ENCODE data around the gene CDCP1.
"Not testable (repeated sequence)": the region's sequence is repeated elsewhere in the genome, so short reads cannot be mapped to it uniquely, and the experiment has no call there.

CDCP1 gene

DNA sequence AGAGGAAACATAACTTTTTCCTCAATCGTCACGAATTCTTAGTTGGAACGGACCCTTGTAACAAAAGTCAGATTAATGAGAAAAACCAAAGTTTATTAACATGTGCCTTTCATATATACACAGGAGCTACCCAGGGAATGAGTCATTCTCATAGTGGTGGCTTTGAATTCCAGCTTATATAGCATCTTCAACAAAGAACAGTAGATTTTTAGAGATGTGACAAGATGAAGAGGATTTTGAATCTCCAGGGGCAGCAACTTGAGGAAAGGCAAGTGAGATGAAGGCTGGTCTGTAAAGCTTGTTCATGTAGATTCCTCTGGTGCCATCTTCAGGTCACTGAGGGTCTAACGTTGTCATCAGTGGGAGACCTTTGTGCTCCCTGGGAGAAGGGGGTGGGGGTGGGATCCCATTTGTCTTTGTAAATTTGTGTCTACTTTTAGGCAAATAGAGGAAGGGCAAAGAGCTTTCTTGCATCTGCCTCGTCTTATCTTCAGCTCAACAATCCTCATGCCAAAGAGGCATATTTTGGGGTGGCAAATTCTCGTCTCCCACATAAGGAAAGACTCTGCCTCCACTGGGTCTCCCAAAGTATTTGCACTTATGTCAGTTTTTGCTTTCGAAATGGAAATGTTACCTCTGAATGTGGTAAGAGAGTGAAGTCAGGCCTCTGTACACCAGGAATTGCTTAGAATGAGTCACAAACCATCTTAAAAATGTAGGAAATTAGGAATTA is 90.6 kb downstream of the CDCP1 start:
- DNase-seq (ENCODE audit: low read depth in 2 of 2) = no peak

DNA sequence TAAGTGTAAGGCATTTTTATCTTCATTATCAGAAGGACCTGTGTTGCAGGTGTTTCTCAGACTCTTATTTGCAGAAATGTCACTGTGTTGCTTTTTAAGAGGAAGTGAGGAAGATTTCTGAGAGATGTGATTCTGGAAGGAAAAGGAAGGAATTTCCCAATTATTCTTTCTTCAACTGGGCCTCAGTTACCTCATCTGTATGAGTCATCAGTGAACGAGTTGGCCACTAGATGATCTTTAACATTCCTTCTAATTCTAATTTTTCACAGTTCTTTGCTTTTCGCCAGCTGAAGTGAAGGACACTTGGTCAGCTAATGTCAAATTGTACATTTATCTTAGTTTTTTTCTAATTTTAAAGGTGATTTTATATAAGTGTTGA is 91.2 kb downstream of the CDCP1 start:
- DNase-seq (ENCODE audit: low read depth in 2 of 2) = no peak

DNA sequence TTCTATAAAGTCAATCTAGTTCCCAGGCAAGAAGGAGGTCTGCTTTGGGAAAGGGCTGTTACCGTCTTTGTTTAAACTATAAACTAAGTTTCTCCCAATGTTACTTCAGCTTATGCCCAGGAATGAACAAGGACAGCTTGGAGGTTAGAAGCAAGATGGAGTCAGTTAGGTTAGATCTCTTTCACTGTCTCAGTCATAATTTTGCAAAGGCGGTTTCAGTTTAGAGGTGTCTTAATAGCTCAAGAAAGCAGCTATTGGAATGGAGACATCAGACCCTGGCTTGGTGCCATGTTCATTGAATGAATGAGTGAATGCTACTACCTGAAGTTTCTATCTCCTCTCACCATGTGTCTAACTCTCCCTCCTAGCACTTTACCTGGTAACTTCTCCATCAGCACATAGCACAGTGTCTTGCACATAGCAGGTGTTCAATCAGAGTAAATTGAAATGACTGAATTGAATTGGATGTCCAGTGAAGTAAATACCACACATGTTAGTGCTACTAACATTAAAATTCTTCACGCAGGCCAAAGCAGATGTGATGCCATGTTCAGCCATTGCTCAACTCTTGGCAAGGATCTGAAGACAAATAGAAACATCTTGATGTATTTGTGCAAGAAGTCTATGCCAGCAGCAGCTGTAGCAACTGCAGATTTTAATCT is 91.9 kb downstream of the CDCP1 start:
- no peak for DNase-seq (ENCODE audit: low read depth in 2 of 2)

DNA sequence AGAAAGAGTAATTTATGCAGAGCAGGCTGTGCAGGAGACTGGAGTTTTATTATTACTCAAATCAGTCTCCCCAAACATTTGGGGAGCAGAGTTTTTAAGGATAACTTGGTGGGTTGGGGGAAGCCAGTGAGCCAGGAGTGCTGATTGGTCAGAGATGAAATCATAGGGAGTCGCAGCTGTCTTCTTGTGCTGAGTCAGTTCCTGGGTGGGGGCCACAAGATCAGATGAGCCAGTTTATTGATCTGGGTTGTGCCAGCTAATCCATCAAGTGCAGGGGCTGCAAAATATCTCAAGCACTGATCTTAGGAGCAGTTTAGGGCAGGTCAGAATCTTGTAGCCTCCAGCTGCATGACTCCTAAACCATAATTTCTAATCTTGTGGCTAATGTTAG is 92.4 kb downstream of the CDCP1 start:
- DNase-seq (ENCODE audit: low read depth in 2 of 2) = not testable (repeated sequence)

DNA sequence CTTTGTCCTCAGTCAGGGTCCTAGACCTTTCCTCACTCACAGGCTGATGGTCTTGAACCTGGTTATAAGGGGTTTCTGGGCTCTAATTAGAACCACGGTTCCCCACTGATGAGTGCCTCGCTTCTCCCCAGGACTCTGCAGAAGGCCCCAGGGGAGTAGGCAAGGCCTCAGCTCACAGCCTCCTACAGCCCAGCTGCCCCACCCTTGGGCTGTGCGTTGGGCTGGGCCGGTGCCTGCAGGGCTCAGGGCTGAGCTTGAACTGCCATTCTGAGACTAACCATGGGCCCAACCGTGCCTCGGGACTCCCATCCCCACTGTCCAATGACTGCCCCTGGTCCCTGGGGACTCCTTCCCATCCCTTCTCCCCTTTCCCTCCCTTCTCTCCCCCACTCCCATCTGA is 94.5 kb downstream of the CDCP1 start:
- no peak for DNase-seq (ENCODE audit: low read depth in 2 of 2)

DNA sequence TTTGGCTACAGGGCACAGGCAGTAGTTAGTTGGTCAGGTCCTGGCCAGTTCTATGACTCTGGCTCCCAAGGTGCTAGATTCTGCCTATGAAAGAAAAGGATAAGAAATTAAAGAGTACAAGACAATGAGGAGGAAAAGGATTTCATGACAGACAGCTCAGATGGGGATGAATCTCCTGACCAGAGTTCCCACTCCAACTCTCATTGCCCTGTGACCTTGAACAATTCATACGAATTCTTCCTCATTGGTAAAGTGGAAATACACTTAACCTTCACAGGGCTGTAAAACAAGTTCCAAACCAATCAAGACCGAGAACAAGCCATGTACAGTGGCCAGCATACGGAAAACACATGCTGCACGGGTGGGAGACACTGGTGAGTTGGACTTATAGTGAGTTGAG is 96.4 kb downstream of the CDCP1 start:
- DNase-seq (ENCODE audit: low read depth in 2 of 2) = no peak

DNA sequence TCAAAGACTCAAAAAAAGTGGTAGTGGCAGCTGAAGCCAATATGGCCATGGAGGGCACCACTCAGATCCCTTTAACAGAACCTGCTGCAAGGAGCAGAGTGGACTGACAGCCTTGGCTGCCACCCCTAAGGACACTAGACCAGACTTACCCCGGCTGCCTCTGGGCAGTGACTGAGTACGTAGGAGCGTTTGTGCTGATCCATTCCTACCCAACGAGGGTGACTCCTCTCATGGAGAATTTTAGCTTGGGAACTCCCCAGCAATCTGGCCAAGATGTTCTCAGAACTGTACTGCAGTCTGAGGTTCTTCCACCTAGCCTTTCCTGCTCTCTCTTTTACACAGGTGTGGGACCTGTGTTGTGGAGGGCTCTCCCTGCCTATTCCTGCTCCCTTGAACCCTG is 97.9 kb downstream of the CDCP1 start:
- no peak for DNase-seq (ENCODE audit: low read depth in 2 of 2)

DNA sequence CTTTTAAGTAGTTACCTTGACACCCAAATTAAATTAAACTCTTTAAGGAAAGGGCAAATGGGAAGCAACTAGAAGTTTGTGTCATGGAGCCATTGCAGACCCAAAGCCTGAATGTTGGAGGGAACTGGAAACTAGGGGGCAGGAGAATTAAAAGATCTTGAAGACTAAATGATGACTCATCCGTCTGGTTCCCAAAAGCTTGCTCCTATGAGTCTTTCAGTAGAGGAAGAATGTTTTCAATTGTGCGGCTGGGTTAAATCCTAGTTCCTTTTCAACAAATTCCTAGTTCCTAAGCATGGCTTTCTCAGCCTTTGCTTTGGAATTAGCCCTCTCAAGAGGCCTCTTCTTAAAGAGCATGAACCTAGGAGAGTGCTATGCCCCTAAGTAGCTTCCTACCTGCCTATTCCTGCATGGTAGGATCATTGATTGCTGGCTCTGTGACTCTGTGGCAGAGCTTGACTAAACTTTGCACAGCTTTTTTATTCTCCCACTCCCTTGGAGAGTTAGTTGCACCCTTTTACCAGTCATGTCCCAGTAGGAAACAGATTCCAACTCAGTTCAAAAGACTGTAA is 102.4 kb downstream of the CDCP1 start:
- no peak for DNase-seq (ENCODE audit: low read depth in 2 of 2)

DNA sequence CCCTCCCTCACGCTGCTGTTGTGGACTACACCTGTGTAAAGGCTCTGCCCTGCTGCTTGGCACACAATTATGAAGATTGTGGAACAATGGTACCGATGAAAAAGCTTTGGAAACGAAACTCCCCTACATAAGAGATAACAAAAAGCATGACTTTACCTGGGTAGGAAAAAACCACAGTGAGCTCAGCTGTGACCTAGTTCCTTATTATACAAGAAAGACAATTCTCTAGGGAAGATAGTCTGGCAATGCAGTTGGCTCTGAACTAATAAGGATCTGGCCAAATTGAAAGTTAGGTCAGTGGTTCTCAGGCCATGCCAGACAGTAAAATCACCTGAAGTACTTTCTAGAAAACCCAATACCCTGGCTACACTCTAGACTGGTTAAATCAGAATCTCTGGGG is 104.0 kb downstream of the CDCP1 start:
- no peak for DNase-seq (ENCODE audit: low read depth in 2 of 2)

DNA sequence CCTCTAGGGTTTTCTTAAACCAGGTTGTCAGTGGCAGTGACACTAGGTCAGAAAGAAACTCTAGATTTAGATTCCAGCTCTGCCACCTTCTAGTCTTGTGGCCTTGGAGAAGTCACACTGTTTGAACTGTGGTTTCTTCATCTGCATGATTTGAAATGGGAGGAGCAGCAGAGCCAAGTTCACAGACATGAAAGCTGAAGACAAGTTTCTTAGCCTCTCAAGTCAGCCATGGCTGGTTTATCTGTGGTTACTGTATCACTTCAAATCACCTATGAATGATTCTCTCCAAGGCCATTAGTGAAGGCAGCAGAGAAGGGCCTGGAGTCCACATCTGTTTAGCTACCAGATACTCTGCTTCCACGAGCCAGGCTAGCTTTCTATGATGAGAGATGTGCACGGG is 104.5 kb downstream of the CDCP1 start:
- no peak for DNase-seq (ENCODE audit: low read depth in 2 of 2)

DNA sequence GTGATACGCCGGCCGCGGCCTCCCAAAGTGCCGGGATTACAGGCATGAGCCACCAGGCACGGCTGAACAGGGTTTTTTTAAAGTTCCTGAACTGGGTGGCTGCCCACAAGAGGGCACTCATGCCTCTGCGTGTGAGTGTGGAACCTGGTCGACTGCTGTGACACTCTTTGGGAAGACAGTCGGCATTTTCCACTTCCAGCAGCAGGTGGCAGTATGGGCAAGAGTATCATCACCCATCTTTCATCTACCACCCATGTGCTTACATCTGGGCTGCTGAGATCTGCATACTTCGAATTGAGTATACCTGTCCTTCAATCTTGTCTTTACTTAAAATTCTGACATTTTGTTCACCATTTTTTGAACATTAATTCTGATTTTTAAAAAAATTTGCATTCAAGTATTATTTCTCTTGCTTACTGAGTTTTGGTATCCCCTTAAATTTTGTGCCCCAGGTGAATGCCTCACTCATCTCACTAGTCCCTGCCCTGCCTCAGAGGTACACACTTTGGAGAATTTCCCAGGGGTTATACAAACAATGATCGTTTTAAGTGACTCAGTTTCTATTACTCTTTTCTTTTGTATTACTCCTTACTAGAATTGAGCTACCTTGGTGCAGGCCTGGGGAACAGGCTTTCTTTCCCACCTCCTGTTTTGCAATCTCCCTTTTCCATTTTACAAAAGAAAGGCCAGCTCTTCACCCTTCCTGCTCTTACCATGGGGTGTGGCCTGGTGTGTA is 108.3 kb downstream of the CDCP1 start:
- peak; percentile 81 to 82 for DNase-seq (ENCODE audit: low read depth in 2 of 2)

DNA sequence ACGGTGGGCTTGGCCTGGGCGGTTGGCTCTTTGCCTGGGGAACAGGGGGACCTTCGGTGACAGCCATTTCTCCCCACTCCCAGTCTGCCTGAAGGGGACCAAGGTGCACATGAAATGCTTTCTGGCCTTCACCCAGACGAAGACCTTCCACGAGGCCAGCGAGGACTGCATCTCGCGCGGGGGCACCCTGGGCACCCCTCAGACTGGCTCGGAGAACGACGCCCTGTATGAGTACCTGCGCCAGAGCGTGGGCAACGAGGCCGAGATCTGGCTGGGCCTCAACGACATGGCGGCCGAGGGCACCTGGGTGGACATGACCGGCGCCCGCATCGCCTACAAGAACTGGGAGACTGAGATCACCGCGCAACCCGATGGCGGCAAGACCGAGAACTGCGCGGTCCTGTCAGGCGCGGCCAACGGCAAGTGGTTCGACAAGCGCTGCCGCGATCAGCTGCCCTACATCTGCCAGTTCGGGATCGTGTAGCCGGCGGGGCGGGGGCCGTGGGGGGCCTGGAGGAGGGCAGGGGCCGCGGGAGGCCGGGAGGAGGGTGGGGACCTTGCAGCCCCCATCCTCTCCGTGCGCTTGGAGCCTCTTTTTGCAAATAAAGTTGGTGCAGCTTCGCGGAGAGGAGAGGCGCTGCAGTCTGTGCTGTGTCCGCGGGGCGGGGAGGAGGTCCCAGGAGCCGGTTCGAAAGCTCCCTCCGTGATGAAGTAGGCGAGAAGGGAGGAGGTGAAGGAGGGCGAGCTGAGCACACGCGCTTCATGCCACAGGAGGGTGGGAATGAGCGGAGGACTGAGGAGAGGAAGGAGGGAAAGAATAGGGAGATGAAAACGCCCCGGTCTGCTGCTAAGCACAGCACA is 110.5 kb downstream of the CDCP1 start:
- DNase-seq (ENCODE audit: low read depth in 2 of 2) = no peak

DNA sequence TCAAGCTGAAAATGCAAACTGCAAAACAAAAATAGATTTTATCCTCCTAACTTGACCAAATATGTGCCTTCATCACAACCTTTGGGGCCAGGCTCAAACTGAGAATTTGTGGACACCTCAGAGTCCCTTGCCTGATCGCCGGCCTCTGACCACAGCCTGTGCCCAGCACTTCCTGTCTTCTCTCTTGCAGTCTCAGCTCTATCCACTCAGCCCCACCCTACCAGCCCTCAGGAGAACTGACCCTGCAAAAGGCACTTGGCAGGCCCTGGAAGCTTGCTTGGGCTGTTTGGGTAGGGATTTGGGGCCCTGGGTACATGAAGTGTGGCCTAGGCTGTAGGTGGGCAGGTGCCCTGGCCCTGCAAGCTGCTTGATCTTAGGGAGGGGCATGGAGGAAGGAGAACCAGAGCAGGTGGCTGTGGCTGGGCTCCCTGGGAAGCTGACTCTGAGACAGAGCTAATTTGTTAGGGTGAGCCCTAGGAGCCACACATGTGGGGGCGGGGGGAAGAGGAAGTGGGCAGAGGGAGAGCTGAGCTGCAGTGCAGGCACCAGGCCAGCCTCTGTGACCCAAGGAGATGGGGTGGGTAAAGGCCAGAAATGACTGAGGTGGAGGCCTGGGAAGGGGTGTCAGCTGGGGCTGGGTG is 111.4 kb downstream of the CDCP1 start:
- no peak for DNase-seq (ENCODE audit: low read depth in 2 of 2)

DNA sequence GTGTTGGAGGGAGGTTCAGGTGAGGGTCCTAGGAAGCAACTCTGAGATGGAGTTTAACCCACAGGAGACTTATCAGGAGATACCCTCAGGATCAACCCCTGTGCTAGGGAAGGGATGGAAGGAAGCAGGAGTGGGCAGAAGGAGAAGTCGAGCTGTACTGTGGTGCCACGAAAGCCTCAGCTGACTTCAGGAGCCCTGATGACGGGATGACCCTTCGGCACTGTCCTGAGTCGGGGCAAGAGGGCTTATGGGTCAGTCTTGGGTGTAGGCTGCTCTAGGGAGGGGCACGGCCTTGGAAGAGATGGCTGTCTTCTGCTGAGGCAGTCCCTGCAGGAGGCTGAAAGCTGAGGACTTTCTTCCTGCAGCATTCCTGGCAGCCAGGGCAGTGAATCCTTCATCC is 112.4 kb downstream of the CDCP1 start:
- DNase-seq (ENCODE audit: low read depth in 2 of 2) = no peak

Measured in activated CD8-positive, alpha-beta memory T cell treated with anti-CD3 and anti-CD28 coated beads for 4 hours (primary cell).